ENCODE measurements around the gene BRK1. TPM values are rescaled to one million over a fixed set of nuclear protein-coding genes. Genes with fewer than 3 reads are reported as not detected.
A peak's percentile ranks its signal among the peaks of the same experiment; 100 is the strongest.

Gene BRK1
- polyA plus RNA-seq, 2 of the 4 experiments (the other 2 are of a cell fraction), result 189 to 191 TPM

DNA sequence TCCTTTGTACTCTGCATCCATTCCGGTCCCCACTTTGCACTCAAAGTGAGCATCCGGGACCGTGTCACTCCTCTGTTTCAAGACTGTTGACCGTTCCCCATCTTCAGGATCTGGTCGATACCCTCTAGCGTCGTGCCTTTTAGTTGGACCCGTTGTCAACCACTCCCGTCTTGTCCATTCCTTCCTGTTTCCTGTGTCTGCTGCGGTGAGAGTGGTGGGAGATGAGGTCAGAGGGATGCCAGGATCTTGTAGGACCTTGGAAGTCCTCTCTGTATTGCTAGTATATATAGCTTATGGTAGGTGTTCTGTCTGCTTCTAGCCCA, 624 bp downstream of the BRK1 start:
- DNase-seq (ENCODE audit: low read depth in 1 of 2, low spot score in 1 of 2) (peak in 1 of 2 experiments; percentile 12), FAIRE-seq (no peak), ATAC-seq (peak; percentile 48 to 63; a peak in 5 of 6 replicates)
- Histone ChIP-seq H3K27ac (peak overlapping the region; percentile 75 to 89), H3K4me2 (peak overlapping the region; percentile 86), H3K4me3 (peak overlapping the region; percentile 83), H3K4me1 (peaks cover 10% of the 10 kb centered on the region), H3K9me3 (no peaks in the 10 kb centered on the region)
- POLR2A ChIA-PET, result interaction anchor here (0.5 kb wide), 1 partner anchor 71 kb away, joined by 4 read pairs; no protein-coding TSS in a partner anchor
- CTCF ChIA-PET, result interaction anchor here (0.6 to 1.4 kb wide), 3 partner anchors 19 to 171 kb away, joined by 3 to 4 read pairs (median 4); no protein-coding TSS in a partner anchor
- 2% methylated on average over 10 of the region's 10 CpGs for WGBS (ENCODE audit: missing lambda C conversion rate)
- TF ChIP-seq GATA3 (IDR thresholded peaks at IDR 0.05; ENCODE audit: borderline replicate concordance) (no peak), FOSL2 (IDR thresholded peaks at IDR 0.05) (no peak), FOSL2 (CRISPR knock-in tag; IDR thresholded peaks at IDR 0.05) (no peak), HOXA7 (CRISPR knock-in tag; IDR thresholded peaks at IDR 0.05) (no peak), E2F6 (IDR thresholded peaks at IDR 0.05; ENCODE audit: borderline replicate concordance, low read depth) (no peak), BHLHE40 (IDR thresholded peaks at IDR 0.05; ENCODE audit: low read depth, low read length) (no peak), MAFK (IDR thresholded peaks at IDR 0.05; ENCODE audit: partially characterized antibody) (no peak), TP53 (CRISPR knock-in tag; IDR thresholded peaks at IDR 0.05) (no peak), ZSCAN20 (CRISPR knock-in tag; IDR thresholded peaks at IDR 0.05) (no peak), KDM1A (IDR thresholded peaks at IDR 0.05; ENCODE audit: low read depth) (no peak), JUN (IDR thresholded peaks at IDR 0.05) (no peak), RCOR1 (IDR thresholded peaks at IDR 0.05; ENCODE audit: low read depth, low read length) (no peak), EHF (CRISPR knock-in tag; IDR thresholded peaks at IDR 0.05) (no peak), PHF8 (IDR thresholded peaks at IDR 0.05; ENCODE audit: borderline replicate concordance, low read depth) (no peak), RAD21 (conservative IDR thresholded peaks at IDR 0.05 in 1 of 2, IDR thresholded peaks at IDR 0.05 in 1 of 2) (no peak), CBX2 (IDR thresholded peaks at IDR 0.05; ENCODE audit: borderline replicate concordance, low read depth) (no peak), HOXB13 (CRISPR knock-in tag; IDR thresholded peaks at IDR 0.05; ENCODE audit: low read depth) (no peak), ZC3H11A (IDR thresholded peaks at IDR 0.05) (no peak)

DNA sequence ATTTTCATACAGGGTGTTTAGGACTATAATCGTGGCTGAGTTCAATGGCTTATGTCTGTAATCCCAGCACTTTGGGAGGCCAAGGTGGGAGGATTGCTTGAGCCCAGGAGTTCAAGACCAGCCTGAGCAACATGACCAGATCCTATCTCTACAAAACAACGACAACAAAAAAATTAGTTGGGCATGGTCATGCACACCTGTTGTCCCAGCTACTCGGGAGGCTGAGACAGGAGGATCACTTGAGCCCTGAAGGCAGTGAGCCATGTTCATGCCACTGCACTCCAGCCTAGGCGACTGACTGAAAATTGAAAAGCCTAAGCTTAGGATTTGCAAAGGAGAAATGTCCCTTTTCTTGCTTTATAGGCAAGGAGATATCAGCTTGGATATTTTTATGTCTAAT, 1.5 kb downstream of the BRK1 start:
- Histone ChIP-seq H3K27ac (no peak overlapping the region), H3K9me3 (no peaks in the 10 kb centered on the region), H3K4me3 (peak overlapping the region; percentile 83; the same call in 2 of the 3 replicates), H3K4me2 (peak overlapping the region; percentile 86), H3K4me1 (peaks cover 10% of the 10 kb centered on the region)
- ChIA-PET POLR2A (interaction anchor here (0.5 to 0.7 kb wide), 2 partner anchors 70 to 325 kb away, joined by 4 read pairs; partner anchors contain the start of gene TADA3), CTCF (interaction anchor here (1.2 kb wide), 1 partner anchor 18 kb away, joined by 4 read pairs; no protein-coding TSS in a partner anchor)
- no peak for ATAC-seq
- DNase-seq (ENCODE audit: low read depth in 1 of 2, low spot score in 1 of 2), result no peak
- FAIRE-seq, result no peak
- 89% methylated on average over 4 of the region's 4 CpGs for WGBS (ENCODE audit: missing lambda C conversion rate)
- no peak for TF ChIP-seq POLR2A (IDR thresholded peaks at IDR 0.05; ENCODE audit: low read length)
- TF ChIP-seq HOXB13 (CRISPR knock-in tag; IDR thresholded peaks at IDR 0.05; ENCODE audit: low read depth), result no peak

DNA sequence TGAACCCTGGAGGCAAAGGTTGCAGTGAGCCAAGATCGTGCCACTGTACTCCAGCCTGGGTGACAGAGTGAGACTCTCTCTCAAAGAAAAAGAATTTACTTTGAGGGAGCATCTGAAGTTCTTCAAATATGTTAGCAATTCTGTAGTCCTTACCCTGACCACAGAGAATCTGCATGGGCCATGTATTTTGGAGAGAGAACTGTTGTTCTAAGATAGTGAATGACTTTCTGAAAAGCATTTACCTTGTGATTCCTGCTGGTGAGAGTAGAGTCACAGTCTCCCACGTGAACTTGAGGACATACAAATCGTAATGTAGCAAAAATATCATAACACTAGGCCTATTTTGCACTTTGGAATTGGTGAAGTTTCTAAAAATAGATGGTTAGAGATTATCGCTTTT, 3.9 kb downstream of the BRK1 start:
- FAIRE-seq (no peak), ATAC-seq (no peak), DNase-seq (ENCODE audit: low read depth in 1 of 2, low spot score in 1 of 2) (no peak)
- CTCF ChIA-PET, result no interaction called here
- Histone ChIP-seq H3K4me1 (peaks cover 10% of the 10 kb centered on the region), H3K4me2 (no peak overlapping the region), H3K27ac (no peak overlapping the region), H3K9me3 (no peaks in the 10 kb centered on the region), H3K4me3 (no peak overlapping the region)
- TF ChIP-seq RFX5 (IDR thresholded peaks at IDR 0.05) (no peak), JUNB (IDR thresholded peaks at IDR 0.05) (no peak), ESRRA (IDR thresholded peaks at IDR 0.05; ENCODE audit: borderline replicate concordance, low read length) (no peak), JUN (IDR thresholded peaks at IDR 0.05) (no peak), NPAS2 (CRISPR knock-in tag; IDR thresholded peaks at IDR 0.05; ENCODE audit: borderline replicate concordance) (no peak), FOSL2 (IDR thresholded peaks at IDR 0.05) (no peak), FOSL2 (CRISPR knock-in tag; IDR thresholded peaks at IDR 0.05) (no peak), PHF8 (IDR thresholded peaks at IDR 0.05; ENCODE audit: borderline replicate concordance, low read depth) (no peak), POLR2AphosphoS2 (conservative IDR thresholded peaks at IDR 0.05; ENCODE audit: low read length) (no peak), BCL3 (IDR thresholded peaks at IDR 0.05) (no peak), CBX2 (IDR thresholded peaks at IDR 0.05; ENCODE audit: borderline replicate concordance, low read depth) (no peak), HEYL (CRISPR knock-in tag; IDR thresholded peaks at IDR 0.05) (no peak), RCOR1 (IDR thresholded peaks at IDR 0.05; ENCODE audit: low read depth, low read length) (no peak), NR3C1 (IDR thresholded peaks at IDR 0.05) (no peak), HDAC2 (IDR thresholded peaks at IDR 0.05) (no peak), HOXB5 (CRISPR knock-in tag; IDR thresholded peaks at IDR 0.05) (no peak)
- TF ChIP-seq, protein P1, sequence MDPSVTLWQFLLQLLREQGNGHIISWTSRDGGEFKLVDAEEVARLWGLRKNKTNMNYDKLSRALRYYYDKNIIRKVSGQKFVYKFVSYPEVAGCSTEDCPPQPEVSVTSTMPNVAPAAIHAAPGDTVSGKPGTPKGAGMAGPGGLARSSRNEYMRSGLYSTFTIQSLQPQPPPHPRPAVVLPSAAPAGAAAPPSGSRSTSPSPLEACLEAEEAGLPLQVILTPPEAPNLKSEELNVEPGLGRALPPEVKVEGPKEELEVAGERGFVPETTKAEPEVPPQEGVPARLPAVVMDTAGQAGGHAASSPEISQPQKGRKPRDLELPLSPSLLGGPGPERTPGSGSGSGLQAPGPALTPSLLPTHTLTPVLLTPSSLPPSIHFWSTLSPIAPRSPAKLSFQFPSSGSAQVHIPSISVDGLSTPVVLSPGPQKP (IDR thresholded peaks at IDR 0.05; ENCODE audit: low read depth, low read length), result no peak
- 87% methylated on average over 4 of the region's 4 CpGs for WGBS (ENCODE audit: missing lambda C conversion rate)
- POLR2A ChIA-PET, result no interaction called here

All from A549 (cell line).